Activated CD8-positive, alpha-beta T cell treated with anti-CD3 and anti-CD28 coated beads, Interleukin-2, amount 10 ng/mL, durations not matched to agents 7 days and 5 days (primary cell): ENCODE measurements around the gene ESM1. TPM values are rescaled to one million over a fixed set of nuclear protein-coding genes. Genes with fewer than 3 reads are reported as not detected.

Experiments
- ATAC-seq: fragments of 150-1000 bp; cut with Tn5 transposase; one replicate; pipeline ENCODE4 v1.10.0; 2021; ENCODE audit warnings: moderate library complexity
- CTCF ChIA-PET: fragments of 350-600 bp; sonication (Branson Sonifier 250); formaldehyde crosslinking; loops from one replicate; lab custom pipeline; 2021; ENCODE audit warnings: antibody characterized with exemption; lab: Charles Lee
- POLR2A ChIA-PET: fragments of 350-600 bp; sonication (Branson Sonifier 250); formaldehyde crosslinking; loops from one replicate; lab custom pipeline; 2021; ENCODE audit warnings: antibody characterized with exemption; lab: Charles Lee
- DNase-seq: peaks from one replicate; pipeline ENCODE4 v3.0.0-alpha.2; 2020
- H3K27ac Mint-ChIP-seq: one replicate; pipeline ENCODE4 v1.8.0; 2021; ENCODE audit warnings: mild to moderate bottlenecking, mixed read lengths
- H3K27me3 Mint-ChIP-seq: one replicate; pipeline ENCODE4 v1.8.0; 2021; ENCODE audit warnings: low read depth, mixed read lengths
- H3K36me3 Mint-ChIP-seq: one replicate; pipeline ENCODE4 v1.8.0; 2021; ENCODE audit warnings: low read depth, mixed read lengths
- H3K4me1 Mint-ChIP-seq: one replicate; pipeline ENCODE4 v1.8.0; 2021; ENCODE audit warnings: low read depth, mixed read lengths
- H3K4me3 Mint-ChIP-seq: one replicate; pipeline ENCODE4 v1.8.0; 2021; ENCODE audit warnings: mild to moderate bottlenecking, mixed read lengths
- H3K9me3 Mint-ChIP-seq: one replicate; pipeline ENCODE4 v1.8.0; 2022; ENCODE audit warnings: mixed read lengths; ENCODE audit not compliant: insufficient read depth
- total RNA-seq, 2 experiments: library from RNA; stranded (reverse); gene quantifications; one replicate each; pipeline ENCODE4 v1.2.3, GENCODE V29; 2021

ESM1 gene
- total RNA-seq, 2 experiments from 2014 or later: not detected

- peaks cover 24% of the 10 kb centered on the region for H3K27me3 Mint-ChIP-seq
- DNase-seq (no peak), ATAC-seq (no peak)
- no peak overlapping the region for H3K27ac Mint-ChIP-seq
- H3K4me3 Mint-ChIP-seq: no peak overlapping the region
- H3K9me3 Mint-ChIP-seq: no peaks in the 10 kb centered on the region
- H3K4me1 Mint-ChIP-seq: peaks cover 34% of the 10 kb centered on the region
- ChIA-PET CTCF (interaction anchor here (0.6 to 4.9 kb wide), 8 partner anchors 13 to 165 kb away, joined by 3 to 21 read pairs (median 4); no protein-coding TSS in a partner anchor), POLR2A (no interaction called here)
- peaks cover 5% of the 10 kb centered on the region for H3K36me3 Mint-ChIP-seq
Observed at GRCh38 chr5:54981928-54982327, 3.5 kb downstream of the ESM1 start.

- Mint-ChIP-seq H3K27ac (no peak overlapping the region), H3K9me3 (peaks cover 8% of the 10 kb centered on the region), H3K27me3 (peaks cover 15% of the 10 kb centered on the region), H3K36me3 (peaks cover 5% of the 10 kb centered on the region), H3K4me3 (no peak overlapping the region), H3K4me1 (peaks cover 11% of the 10 kb centered on the region)
- no peak for DNase-seq
- ATAC-seq: no peak
- ChIA-PET POLR2A (interaction anchor here (0.6 kb wide), 1 partner anchor 178 kb away, joined by 3 read pairs; no protein-coding TSS in a partner anchor), CTCF (interaction anchor here (0.6 to 1.7 kb wide), 4 partner anchors 16 to 69 kb away, joined by 3 to 6 read pairs (median 4); no protein-coding TSS in a partner anchor)
Observed at GRCh38 chr5:54975701-54976100, 9.7 kb downstream of the ESM1 start.

GRCh38 chr5:54969856-54970828 is 15.3 kb downstream of the ESM1 start:
- H3K27me3 Mint-ChIP-seq: peaks cover 17% of the 10 kb centered on the region

GRCh38 chr5:54969242-54969641 is 16.2 kb downstream of the ESM1 start:
- Mint-ChIP-seq H3K36me3 (peaks cover 10% of the 10 kb centered on the region), H3K27ac (no peak overlapping the region), H3K4me1 (peaks cover 4% of the 10 kb centered on the region), H3K4me3 (no peak overlapping the region), H3K27me3 (peaks cover 17% of the 10 kb centered on the region), H3K9me3 (peaks cover 17% of the 10 kb centered on the region)
- DNase-seq: no peak
- no peak for ATAC-seq
- CTCF ChIA-PET: interaction anchor here (1.4 to 5.0 kb wide), 4 partner anchors 10 to 63 kb away, joined by 4 to 26 read pairs (median 6); no protein-coding TSS in a partner anchor
- POLR2A ChIA-PET: no interaction called here

More at GRCh38 chr5:54969856-54970828, 15.3 kb downstream of the ESM1 start:
- Mint-ChIP-seq H3K27ac (no peak overlapping the region), H3K9me3 (peaks cover 11% of the 10 kb centered on the region), H3K36me3 (peaks cover 10% of the 10 kb centered on the region), H3K4me1 (peaks cover under 1% of the 10 kb centered on the region), H3K4me3 (no peak overlapping the region)
- ChIA-PET POLR2A (no interaction called here), CTCF (interaction anchor here (0.7 to 5.0 kb wide), 5 partner anchors 10 to 64 kb away, joined by 4 to 26 read pairs (median 4); no protein-coding TSS in a partner anchor)
- DNase-seq: no peak
- no peak for ATAC-seq

- peaks cover 4% of the 10 kb centered on the region for H3K4me1 Mint-ChIP-seq
- H3K27ac Mint-ChIP-seq: no peak overlapping the region
- ChIA-PET CTCF (interaction anchor here (0.7 to 4.1 kb wide), 9 partner anchors 10 to 180 kb away, joined by 3 to 24 read pairs (median 3); partner anchors contain the start of gene ESM1), POLR2A (no interaction called here)
- peaks cover 10% of the 10 kb centered on the region for H3K36me3 Mint-ChIP-seq
- peaks cover 17% of the 10 kb centered on the region for H3K9me3 Mint-ChIP-seq
- H3K4me3 Mint-ChIP-seq: no peak overlapping the region
- H3K27me3 Mint-ChIP-seq: peaks cover 17% of the 10 kb centered on the region
- ATAC-seq: no peak
- DNase-seq: no peak
Observed at GRCh38 chr5:54965806-54966205, 19.6 kb downstream of the ESM1 start.

GRCh38 chr5:54964405-54964804 is 21.0 kb downstream of the ESM1 start:
- H3K36me3 Mint-ChIP-seq: peaks cover 9% of the 10 kb centered on the region
- no peak for ATAC-seq
- DNase-seq: no peak
- no peak overlapping the region for H3K27ac Mint-ChIP-seq
- ChIA-PET POLR2A (no interaction called here), CTCF (interaction anchor here (1.4 to 4.1 kb wide), 3 partner anchors 10 to 21 kb away, joined by 3 to 24 read pairs (median 4); partner anchors contain the start of gene ESM1)
- peaks cover 6% of the 10 kb centered on the region for H3K4me1 Mint-ChIP-seq
- peaks cover 13% of the 10 kb centered on the region for H3K27me3 Mint-ChIP-seq
- H3K9me3 Mint-ChIP-seq: peaks cover 17% of the 10 kb centered on the region
- no peak overlapping the region for H3K4me3 Mint-ChIP-seq

GRCh38 chr5:54959673-54960418 is 25.5 kb downstream of the ESM1 start:
- ChIA-PET POLR2A (interaction anchor here (0.7 kb wide), 1 partner anchor 142 kb away, joined by 3 read pairs; no protein-coding TSS in a partner anchor), CTCF (interaction anchor here (0.7 to 8.2 kb wide), 33 partner anchors 9 to 443 kb away, joined by 3 to 98 read pairs (median 4); partner anchors contain the start of genes ESM1, GPX8 and SNX18)
- no peak for ATAC-seq
- no peak overlapping the region for H3K4me3 Mint-ChIP-seq
- H3K27ac Mint-ChIP-seq: no peak overlapping the region
- H3K36me3 Mint-ChIP-seq: peaks cover 2% of the 10 kb centered on the region
- H3K27me3 Mint-ChIP-seq: peaks cover 13% of the 10 kb centered on the region
- peaks cover 12% of the 10 kb centered on the region for H3K4me1 Mint-ChIP-seq
- H3K9me3 Mint-ChIP-seq: peaks cover 10% of the 10 kb centered on the region
- peak; percentile 46 for DNase-seq

- H3K27me3 Mint-ChIP-seq: peaks cover 13% of the 10 kb centered on the region
- DNase-seq (no peak), ATAC-seq (no peak)
- no peak overlapping the region for H3K27ac Mint-ChIP-seq
- H3K4me3 Mint-ChIP-seq: no peak overlapping the region
- ChIA-PET CTCF (interaction anchor here (1.0 to 8.2 kb wide), 2 partner anchors 11 to 203 kb away, joined by 3 to 98 read pairs; partner anchors contain the start of gene GPX8), POLR2A (no interaction called here)
- H3K4me1 Mint-ChIP-seq: peaks cover 9% of the 10 kb centered on the region
- peaks cover 2% of the 10 kb centered on the region for H3K36me3 Mint-ChIP-seq
- H3K9me3 Mint-ChIP-seq: peaks cover 15% of the 10 kb centered on the region
Observed at GRCh38 chr5:54956922-54957321, 28.5 kb downstream of the ESM1 start.

GRCh38 chr5:54947187-54947586 is 38.2 kb downstream of the ESM1 start:
- CTCF ChIA-PET: interaction anchor here (0.9 to 7.1 kb wide), 5 partner anchors 11 to 213 kb away, joined by 3 to 98 read pairs (median 4); partner anchors contain the start of gene GPX8

GRCh38 chr5:54946306-54946819 is 39.0 kb downstream of the ESM1 start:
- CTCF ChIA-PET: interaction anchor here (2.7 to 7.1 kb wide), 4 partner anchors 11 to 116 kb away, joined by 17 to 124 read pairs (median 66); no protein-coding TSS in a partner anchor
- peaks cover 9% of the 10 kb centered on the region for H3K36me3 Mint-ChIP-seq
- POLR2A ChIA-PET: no interaction called here

More at GRCh38 chr5:54947187-54947586, 38.2 kb downstream of the ESM1 start:
- Mint-ChIP-seq H3K36me3 (peaks cover 9% of the 10 kb centered on the region), H3K4me1 (peaks cover 18% of the 10 kb centered on the region), H3K4me3 (no peak overlapping the region), H3K27ac (no peak overlapping the region), H3K9me3 (peaks cover 2% of the 10 kb centered on the region), H3K27me3 (peaks cover 7% of the 10 kb centered on the region)
- no peak for DNase-seq
- ATAC-seq: no peak
- POLR2A ChIA-PET: no interaction called here

More at GRCh38 chr5:54946306-54946819, 39.0 kb downstream of the ESM1 start:
- ATAC-seq (no peak), DNase-seq (no peak)
- Mint-ChIP-seq H3K4me3 (no peak overlapping the region), H3K27ac (no peak overlapping the region), H3K9me3 (no peaks in the 10 kb centered on the region), H3K27me3 (peaks cover 10% of the 10 kb centered on the region), H3K4me1 (peaks cover 18% of the 10 kb centered on the region)
